MCF 10A (cell line): Measurements from ENCODE around the gene NR3C1. TPM values are rescaled to one million over a fixed set of nuclear protein-coding genes. Genes with fewer than 3 reads are reported as not detected.

Experiments
- BruUV-seq: library from RNA; stranded (reverse); fragments of 400-500 nt; replicated peaks from 2 replicates; lab custom pipeline; 2021; lab: Mats Ljungman, UMichigan
- CTCF ChIA-PET: fragments of 300-600 bp; sonication (Branson Sonifier 250); formaldehyde crosslinking; extraction: SDS; loops from one replicate; lab custom pipeline; 2021; ENCODE audit warnings: antibody characterized with exemption, inconsistent platforms; lab: Yijun Ruan, JAX
- POLR2A ChIA-PET: fragments of 300-600, 350-650 bp; sonication (Branson Sonifier 250); formaldehyde crosslinking; extraction: SDS; loops from one replicate; lab custom pipeline; 2020; ENCODE audit warnings: antibody characterized with exemption, inconsistent platforms; lab: Yijun Ruan, JAX
- DNase-seq: peaks from one replicate; pipeline ENCODE4 v3.0.0-alpha.2; 2018; ENCODE audit not compliant: unreplicated experiment
- H3K27ac Mint-ChIP-seq: one replicate; pipeline ENCODE4 v1.8.0; 2022; ENCODE audit warnings: mild to moderate bottlenecking, low read depth, mixed read lengths; ENCODE audit not compliant: unreplicated experiment
- H3K27me3 Mint-ChIP-seq: one replicate; pipeline ENCODE4 v1.8.0; 2022; ENCODE audit warnings: mixed read lengths; ENCODE audit not compliant: insufficient read depth, unreplicated experiment
- H3K36me3 Mint-ChIP-seq: one replicate; pipeline ENCODE4 v1.8.0; 2022; ENCODE audit warnings: mild to moderate bottlenecking, moderate library complexity, mixed read lengths; ENCODE audit not compliant: insufficient read depth, unreplicated experiment
- H3K4me1 Mint-ChIP-seq: one replicate; pipeline ENCODE4 v1.8.0; 2022; ENCODE audit warnings: mixed read lengths; ENCODE audit not compliant: insufficient read depth, unreplicated experiment
- H3K4me3 Mint-ChIP-seq: one replicate; pipeline ENCODE4 v1.8.0; 2022; ENCODE audit warnings: mild to moderate bottlenecking, moderate library complexity, mixed read lengths; ENCODE audit not compliant: unreplicated experiment
- H3K9me3 Mint-ChIP-seq: one replicate; pipeline ENCODE4 v1.8.0; 2022; ENCODE audit warnings: mixed read lengths; ENCODE audit not compliant: unreplicated experiment
- intact Hi-C: fragments of 100-400 bp; cut with micrococcal nuclease; formaldehyde crosslinking; loops from 2 replicates; pipeline ENCODE4 v1.14.1; 2022
- total RNA-seq: library from RNA; stranded (reverse); gene quantifications from 2 replicates; pipeline ENCODE4 v1.2.3, GENCODE V29; 2022
- TF ChIP-seq, protein P1 (sequence below): fragments of 200-600 bp; IDR thresholded peaks from one replicate; pipeline ENCODE4 v1.8.0; 2022; ENCODE audit warnings: antibody characterized with exemption, mild to moderate bottlenecking; ENCODE audit not compliant: unreplicated experiment

NR3C1 gene
- total RNA-seq, 1 experiment from 2014 or later = 92.9 TPM

DNA sequence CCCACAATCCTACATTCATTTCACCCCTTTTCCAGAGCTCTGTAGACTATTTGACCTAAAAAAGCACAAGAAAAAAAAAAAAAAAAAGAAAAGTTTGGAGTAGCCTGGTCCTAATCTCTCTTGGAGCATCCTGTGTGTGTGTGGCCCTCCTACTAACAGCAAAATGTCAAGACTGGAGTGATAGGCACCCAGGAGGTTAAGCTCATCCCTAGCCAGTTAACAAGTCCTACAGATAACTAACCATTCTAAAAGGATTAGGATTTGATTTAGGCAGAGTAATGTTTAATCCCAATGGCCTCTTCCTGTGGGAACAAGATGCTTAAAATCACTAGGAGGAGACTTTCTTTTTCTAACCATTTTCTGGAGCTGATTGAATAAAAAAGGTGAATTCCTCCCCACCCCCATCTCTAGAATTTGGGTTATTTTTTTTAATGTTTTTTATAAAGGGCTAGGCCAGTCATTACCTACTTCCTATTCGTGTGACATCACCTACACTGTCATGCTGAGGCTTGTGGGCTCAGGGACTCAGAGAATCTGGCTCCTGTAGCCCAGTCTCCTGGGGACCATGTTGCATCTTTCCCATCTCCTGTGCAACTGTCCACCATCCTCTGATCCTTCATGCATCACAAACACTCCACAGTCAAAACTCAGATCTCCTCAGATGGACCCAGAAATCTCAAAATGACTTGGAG lies 43.2 kb upstream of the NR3C1 start:
- no peaks in the 10 kb centered on the region for H3K27me3 Mint-ChIP-seq
- H3K9me3 Mint-ChIP-seq = no peaks in the 10 kb centered on the region
- DNase-seq = no peak
- H3K27ac Mint-ChIP-seq = no peak overlapping the region
- H3K4me1 Mint-ChIP-seq = no peaks in the 10 kb centered on the region
- TF ChIP-seq, protein P1, sequence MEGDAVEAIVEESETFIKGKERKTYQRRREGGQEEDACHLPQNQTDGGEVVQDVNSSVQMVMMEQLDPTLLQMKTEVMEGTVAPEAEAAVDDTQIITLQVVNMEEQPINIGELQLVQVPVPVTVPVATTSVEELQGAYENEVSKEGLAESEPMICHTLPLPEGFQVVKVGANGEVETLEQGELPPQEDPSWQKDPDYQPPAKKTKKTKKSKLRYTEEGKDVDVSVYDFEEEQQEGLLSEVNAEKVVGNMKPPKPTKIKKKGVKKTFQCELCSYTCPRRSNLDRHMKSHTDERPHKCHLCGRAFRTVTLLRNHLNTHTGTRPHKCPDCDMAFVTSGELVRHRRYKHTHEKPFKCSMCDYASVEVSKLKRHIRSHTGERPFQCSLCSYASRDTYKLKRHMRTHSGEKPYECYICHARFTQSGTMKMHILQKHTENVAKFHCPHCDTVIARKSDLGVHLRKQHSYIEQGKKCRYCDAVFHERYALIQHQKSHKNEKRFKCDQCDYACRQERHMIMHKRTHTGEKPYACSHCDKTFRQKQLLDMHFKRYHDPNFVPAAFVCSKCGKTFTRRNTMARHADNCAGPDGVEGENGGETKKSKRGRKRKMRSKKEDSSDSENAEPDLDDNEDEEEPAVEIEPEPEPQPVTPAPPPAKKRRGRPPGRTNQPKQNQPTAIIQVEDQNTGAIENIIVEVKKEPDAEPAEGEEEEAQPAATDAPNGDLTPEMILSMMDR = no peak
- no peak overlapping the region for H3K4me3 Mint-ChIP-seq
- ChIA-PET CTCF (interaction anchor here (0.8 to 1.1 kb wide), 2 partner anchors 15 to 42 kb away, joined by 3 to 4 read pairs; no protein-coding TSS in a partner anchor), POLR2A (interaction anchor here (0.9 to 1.5 kb wide), 3 partner anchors 8 to 43 kb away, joined by 3 to 11 read pairs (median 4); partner anchors contain the start of gene NR3C1)
- intact Hi-C loops = no loop called here
- no peaks in the 10 kb centered on the region for H3K36me3 Mint-ChIP-seq
- BruUV-seq = no TSS peak

DNA sequence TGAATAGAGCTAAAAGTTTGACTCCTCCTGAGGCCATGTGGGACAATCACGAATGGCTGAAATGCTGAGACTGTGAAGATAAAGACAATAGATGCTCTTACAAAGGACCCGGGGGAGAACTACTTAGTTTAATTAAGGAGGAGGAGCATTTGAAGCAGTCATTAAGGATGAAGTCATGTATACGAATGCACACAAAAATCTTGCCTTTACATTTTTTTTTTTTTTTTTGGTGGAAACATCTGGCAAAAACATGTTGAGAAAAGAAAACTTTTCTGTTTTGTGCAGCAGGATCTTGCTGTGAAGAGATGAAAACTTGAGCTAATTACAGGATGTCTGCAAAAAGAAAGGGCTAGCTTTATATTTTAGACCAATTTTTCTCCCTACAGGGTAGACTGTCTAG lies 42.3 kb upstream of the NR3C1 start:
- Mint-ChIP-seq H3K27ac (no peak overlapping the region), H3K4me3 (no peak overlapping the region), H3K27me3 (no peaks in the 10 kb centered on the region), H3K36me3 (no peaks in the 10 kb centered on the region), H3K9me3 (no peaks in the 10 kb centered on the region), H3K4me1 (no peaks in the 10 kb centered on the region)
- POLR2A ChIA-PET = interaction anchor here (0.6 to 1.5 kb wide), 2 partner anchors 8 to 9 kb away, joined by 3 to 11 read pairs; no protein-coding TSS in a partner anchor
- intact Hi-C loops = no loop called here
- no TSS peak for BruUV-seq
- TF ChIP-seq, protein P1 = no peak
- DNase-seq = no peak
- CTCF ChIA-PET = interaction anchor here (0.6 to 1.1 kb wide), 3 partner anchors 16 to 348 kb away, joined by 3 to 4 read pairs (median 3); no protein-coding TSS in a partner anchor

DNA sequence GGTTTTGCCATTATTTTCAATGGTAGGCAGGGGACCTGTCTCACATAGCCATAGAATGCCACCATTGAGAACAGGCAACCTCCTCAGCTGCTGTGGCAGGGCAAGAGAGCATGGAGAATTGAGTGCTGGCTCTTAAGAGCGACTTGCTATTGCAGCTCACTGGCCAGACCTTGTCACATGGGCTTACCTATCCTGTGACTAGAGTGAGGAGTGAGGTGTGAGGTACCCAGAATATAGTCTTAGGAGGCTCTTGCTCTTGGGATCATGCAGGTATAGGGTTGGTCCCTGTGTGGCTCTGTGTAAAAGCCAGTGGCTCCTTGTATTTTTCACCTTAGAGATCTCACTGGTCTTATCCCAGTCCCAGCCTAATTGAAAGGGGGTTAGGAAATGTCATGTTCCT lies 39.8 kb upstream of the NR3C1 start:
- POLR2A ChIA-PET = interaction anchor here (0.8 to 1.1 kb wide), 2 partner anchors 33 to 64 kb away, joined by 3 read pairs; no protein-coding TSS in a partner anchor
- Mint-ChIP-seq H3K4me1 (no peaks in the 10 kb centered on the region), H3K27me3 (no peaks in the 10 kb centered on the region), H3K27ac (no peak overlapping the region), H3K4me3 (no peak overlapping the region), H3K36me3 (no peaks in the 10 kb centered on the region), H3K9me3 (no peaks in the 10 kb centered on the region)
- DNase-seq = no peak
- intact Hi-C loops = no loop called here
- BruUV-seq = no TSS peak
- TF ChIP-seq, protein P1 = no peak
- CTCF ChIA-PET = interaction anchor here (0.6 to 1.2 kb wide), 3 partner anchors 10 to 736 kb away, joined by 3 to 4 read pairs (median 3); no protein-coding TSS in a partner anchor

DNA sequence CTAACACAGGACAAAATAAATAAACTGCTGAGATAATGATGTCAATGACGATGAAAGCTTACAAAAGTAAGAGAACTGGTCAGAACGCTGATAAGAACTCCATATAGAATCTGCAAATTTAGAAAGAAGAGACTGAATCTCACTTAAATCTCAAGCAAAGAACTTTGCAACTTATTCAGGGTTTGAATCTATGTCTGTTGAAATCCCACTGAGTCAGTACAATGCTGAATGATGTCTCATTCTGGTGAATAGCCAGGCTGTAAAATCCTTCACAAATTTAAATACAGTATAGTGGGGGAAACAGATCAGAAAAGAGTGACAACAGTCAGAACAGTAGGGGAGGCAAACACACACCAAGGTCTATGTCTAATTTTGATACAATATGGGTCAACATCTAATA lies 38.9 kb upstream of the NR3C1 start:
- H3K4me1 Mint-ChIP-seq = peaks cover under 1% of the 10 kb centered on the region
- BruUV-seq = no TSS peak
- H3K4me3 Mint-ChIP-seq = no peak overlapping the region
- intact Hi-C loops = no loop called here
- DNase-seq = no peak
- H3K27ac Mint-ChIP-seq = no peak overlapping the region
- H3K9me3 Mint-ChIP-seq = no peaks in the 10 kb centered on the region
- ChIA-PET CTCF (interaction anchor here (0.8 kb wide), 1 partner anchor 186 kb away, joined by 3 read pairs; no protein-coding TSS in a partner anchor), POLR2A (interaction anchor here (0.6 kb wide), 1 partner anchor 18 kb away, joined by 3 read pairs; no protein-coding TSS in a partner anchor)
- TF ChIP-seq, protein P1 = no peak
- no peaks in the 10 kb centered on the region for H3K27me3 Mint-ChIP-seq
- H3K36me3 Mint-ChIP-seq = no peaks in the 10 kb centered on the region
